Loucy (cell line): Measurements from ENCODE around the gene EPB42.

Source experiments
- H2AFZ ChIP-seq: fragments of 200-600 bp; sonication (generic); 2 replicates; pipeline ENCODE4 v1.6.0; 2016; ENCODE audit warnings: antibody characterized with exemption, mild to moderate bottlenecking, low read length, moderate library complexity
- H3F3A ChIP-seq: fragments of 200-600 bp; 2 replicates; pipeline ENCODE4 v1.6.0; 2016; ENCODE audit warnings: antibody characterized with exemption, low read depth, mild to moderate bottlenecking
- H3K27me3 ChIP-seq: fragments of 200-600 bp; sonication (generic); 2 replicates; pipeline ENCODE4 v1.6.1; 2014; ENCODE audit warnings: low read length, mild to moderate bottlenecking; ENCODE audit not compliant: insufficient read depth, poor library complexity, severe bottlenecking
- H3K36me3 ChIP-seq: fragments of 200-600 bp; sonication (generic); 2 replicates; pipeline ENCODE4 v1.6.1; 2016; ENCODE audit warnings: low read length; ENCODE audit not compliant: insufficient read depth
- H3K4me1 ChIP-seq: fragments of 200-600 bp; sonication (generic); 2 replicates; pipeline ENCODE4 v1.5.1; 2014; ENCODE audit warnings: low read length, mild to moderate bottlenecking; ENCODE audit not compliant: insufficient read depth, poor library complexity, severe bottlenecking
- H3K4me2 ChIP-seq: fragments of 200-600 bp; sonication (generic); 2 replicates; pipeline ENCODE4 v1.6.0; 2014; ENCODE audit warnings: antibody characterized with exemption, low read length, low read depth, mild to moderate bottlenecking; ENCODE audit not compliant: poor library complexity, severe bottlenecking
- H3K4me3 ChIP-seq: fragments of 200-600 bp; sonication (generic); 2 replicates; pipeline ENCODE4 v1.5.1; 2014; ENCODE audit warnings: low read length, mild to moderate bottlenecking, mixed read lengths; ENCODE audit not compliant: poor library complexity, severe bottlenecking
- H3K79me2 ChIP-seq: fragments of 200-600 bp; sonication (generic); 2 replicates; pipeline ENCODE4 v1.6.1; 2014; ENCODE audit warnings: low read length; ENCODE audit not compliant: insufficient read depth
- H3K9ac ChIP-seq: fragments of 200-600 bp; sonication (generic); 2 replicates; pipeline ENCODE4 v1.6.0; 2014; ENCODE audit warnings: mild to moderate bottlenecking, low read depth, low read length, moderate library complexity; ENCODE audit not compliant: poor library complexity, severe bottlenecking
- H3K9me2 ChIP-seq: fragments of 200-600 bp; sonication (generic); replicated peaks from 2 replicates; pipeline ENCODE4 v1.6.1; 2016; ENCODE audit warnings: low read depth, low read length, mixed read lengths
- H3K9me3 ChIP-seq: fragments of 200-600 bp; sonication (generic); 2 replicates; pipeline ENCODE4 v1.6.1; 2014; ENCODE audit warnings: mild to moderate bottlenecking, antibody characterized with exemption, low read length, low read depth; ENCODE audit not compliant: insufficient read depth
- H4K20me1 ChIP-seq: fragments of 200-600 bp; sonication (generic); 2 replicates; pipeline ENCODE4 v1.6.0; 2014; ENCODE audit warnings: antibody characterized with exemption, low read length, mild to moderate bottlenecking; ENCODE audit not compliant: insufficient read depth, poor library complexity, severe bottlenecking
- EZH2phosphoT487 ChIP-seq: fragments of 200-600 bp; IDR thresholded peaks from 2 replicates; pipeline ENCODE4 v1.6.1; 2018; ENCODE audit warnings: antibody characterized with exemption, mild to moderate bottlenecking, moderate library complexity, borderline replicate concordance
- TF ChIP-seq, protein P1 (sequence below): fragments of 200-600 bp; sonication (generic); conservative IDR thresholded peaks from 2 replicates; pipeline ENCODE4 v1.5.1; 2014; ENCODE audit warnings: mild to moderate bottlenecking, antibody characterized with exemption, low read length

EPB42 gene

DNA sequence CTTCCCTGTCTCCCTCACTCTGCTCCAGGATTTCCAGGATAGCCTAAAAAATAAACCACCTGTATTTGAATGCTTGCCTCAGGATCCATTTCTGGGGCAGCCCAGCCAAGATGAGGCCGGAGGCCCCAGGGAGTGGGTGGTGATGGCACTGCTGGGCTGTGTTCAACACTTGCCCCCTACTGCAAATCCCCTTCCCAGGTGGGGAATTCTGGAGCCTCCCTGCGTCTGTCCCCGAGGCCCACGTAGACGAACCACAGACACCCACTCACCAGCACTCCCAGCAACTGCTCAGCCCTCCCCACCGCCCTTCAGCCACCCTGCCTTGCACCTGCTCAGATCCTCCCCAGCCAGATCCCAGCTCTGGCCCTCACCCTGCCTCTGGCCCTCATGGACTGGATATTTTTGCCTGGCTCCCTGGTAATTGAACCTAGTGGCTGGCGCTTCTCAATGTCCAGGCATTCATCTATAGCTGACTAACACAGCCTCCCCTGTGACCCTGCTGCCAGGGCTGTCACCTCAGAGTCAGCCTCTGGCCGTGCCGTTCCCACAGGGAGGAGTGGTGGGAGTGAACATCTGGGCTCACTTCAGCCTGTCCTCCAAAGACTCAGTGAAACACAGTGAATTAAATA, 17.1 kb upstream of the EPB42 start:
- H3K9ac ChIP-seq: peak overlapping the region; percentile 78
- no peak overlapping the region for H2AFZ ChIP-seq
- peak overlapping the region; percentile 86 for H3K4me2 ChIP-seq
- H3K4me1 ChIP-seq: peaks cover 82% of the 10 kb centered on the region
- no peaks in the 10 kb centered on the region for H3K9me2 ChIP-seq
- H3F3A ChIP-seq: 0 out of 2 replicates have a peak, but pooled peaks cover 2% of the 10 kb centered on the region
- no peak for TF ChIP-seq EZH2phosphoT487
- TF ChIP-seq, protein P1, sequence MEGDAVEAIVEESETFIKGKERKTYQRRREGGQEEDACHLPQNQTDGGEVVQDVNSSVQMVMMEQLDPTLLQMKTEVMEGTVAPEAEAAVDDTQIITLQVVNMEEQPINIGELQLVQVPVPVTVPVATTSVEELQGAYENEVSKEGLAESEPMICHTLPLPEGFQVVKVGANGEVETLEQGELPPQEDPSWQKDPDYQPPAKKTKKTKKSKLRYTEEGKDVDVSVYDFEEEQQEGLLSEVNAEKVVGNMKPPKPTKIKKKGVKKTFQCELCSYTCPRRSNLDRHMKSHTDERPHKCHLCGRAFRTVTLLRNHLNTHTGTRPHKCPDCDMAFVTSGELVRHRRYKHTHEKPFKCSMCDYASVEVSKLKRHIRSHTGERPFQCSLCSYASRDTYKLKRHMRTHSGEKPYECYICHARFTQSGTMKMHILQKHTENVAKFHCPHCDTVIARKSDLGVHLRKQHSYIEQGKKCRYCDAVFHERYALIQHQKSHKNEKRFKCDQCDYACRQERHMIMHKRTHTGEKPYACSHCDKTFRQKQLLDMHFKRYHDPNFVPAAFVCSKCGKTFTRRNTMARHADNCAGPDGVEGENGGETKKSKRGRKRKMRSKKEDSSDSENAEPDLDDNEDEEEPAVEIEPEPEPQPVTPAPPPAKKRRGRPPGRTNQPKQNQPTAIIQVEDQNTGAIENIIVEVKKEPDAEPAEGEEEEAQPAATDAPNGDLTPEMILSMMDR: no peak
- no peaks in the 10 kb centered on the region for H3K27me3 ChIP-seq
- H3K9me3 ChIP-seq: no peaks in the 10 kb centered on the region
- no peaks in the 10 kb centered on the region; the same call in 1 of the 2 replicates for H3K36me3 ChIP-seq
- peak overlapping the region; percentile 68 for H3K4me3 ChIP-seq
- no peaks in the 10 kb centered on the region for H4K20me1 ChIP-seq
- peaks cover 37% of the 10 kb centered on the region for H3K79me2 ChIP-seq

DNA sequence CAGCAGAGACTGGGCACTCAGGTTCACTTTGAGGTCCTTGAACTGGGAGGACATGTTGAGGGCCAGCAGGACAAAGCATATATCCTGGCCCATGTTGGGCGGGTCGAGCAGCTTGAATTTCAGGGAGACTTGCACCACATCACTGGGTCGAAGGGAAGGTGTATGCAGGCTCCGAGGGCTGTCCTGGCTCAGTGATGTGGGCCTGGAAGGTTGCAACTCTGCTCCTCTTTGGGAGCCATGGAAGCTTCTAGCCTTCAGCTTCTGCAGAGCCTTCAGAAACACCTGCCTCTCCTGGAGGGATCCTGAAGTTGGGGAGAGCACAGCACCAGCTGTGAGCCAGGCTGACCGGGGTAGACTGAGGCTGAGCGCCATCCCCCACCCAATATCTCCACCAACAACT, 14.7 kb upstream of the EPB42 start:
- Histone ChIP-seq H3K27me3 (no peaks in the 10 kb centered on the region), H3F3A (0 out of 2 replicates have a peak, but pooled peaks cover 2% of the 10 kb centered on the region), H3K4me2 (peak overlapping the region; percentile 86), H3K4me3 (peak overlapping the region; percentile 68), H3K4me1 (peaks cover 71% of the 10 kb centered on the region), H3K79me2 (peaks cover 37% of the 10 kb centered on the region), H4K20me1 (no peaks in the 10 kb centered on the region), H2AFZ (no peak overlapping the region), H3K9me2 (no peaks in the 10 kb centered on the region), H3K36me3 (peaks cover 8% of the 10 kb centered on the region; the same call in 1 of the 2 replicates), H3K9ac (peak overlapping the region; percentile 78), H3K9me3 (no peaks in the 10 kb centered on the region)
- TF ChIP-seq, protein P1: no peak
- TF ChIP-seq EZH2phosphoT487: no peak

DNA sequence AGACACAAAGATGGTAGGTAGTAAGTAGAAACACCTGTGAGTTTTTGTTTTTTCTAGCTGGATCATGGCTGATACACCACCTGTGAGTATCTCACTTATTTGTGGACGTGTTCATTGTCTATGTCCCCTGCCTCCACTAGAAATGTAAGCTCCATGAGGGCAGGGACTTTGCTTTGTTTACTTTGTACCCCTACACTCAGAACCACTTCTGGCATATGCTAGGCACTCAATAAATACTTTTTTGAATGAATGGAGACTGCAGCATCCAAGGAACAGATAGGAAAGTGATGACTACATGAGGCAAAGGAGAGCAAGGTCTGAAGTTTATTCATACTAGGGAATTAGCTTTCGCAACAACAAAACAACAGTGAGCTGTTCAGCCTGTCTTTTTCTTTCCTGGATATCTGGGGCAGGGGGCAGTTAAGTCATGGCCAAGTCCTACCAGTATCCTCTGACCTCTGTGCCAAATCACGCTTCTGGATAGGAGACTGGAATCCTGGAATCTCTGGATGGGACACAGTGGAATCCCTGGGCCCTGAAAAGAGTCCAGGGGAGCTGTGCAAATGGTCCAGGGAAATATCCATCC, 11.6 kb upstream of the EPB42 start:
- no peaks in the 10 kb centered on the region for H4K20me1 ChIP-seq
- no peaks in the 10 kb centered on the region for H3K27me3 ChIP-seq
- no peaks in the 10 kb centered on the region for H3K9me3 ChIP-seq
- no peak overlapping the region for H2AFZ ChIP-seq
- peaks cover 41% of the 10 kb centered on the region for H3K4me1 ChIP-seq
- no peak overlapping the region for H3K4me3 ChIP-seq
- H3K79me2 ChIP-seq: peaks cover 17% of the 10 kb centered on the region; the same call in 1 of the 2 replicates
- H3K9ac ChIP-seq: no peak overlapping the region
- H3F3A ChIP-seq: no peaks in the 10 kb centered on the region
- TF ChIP-seq EZH2phosphoT487: no peak
- TF ChIP-seq, protein P1: no peak
- H3K4me2 ChIP-seq: no peak overlapping the region
- no peaks in the 10 kb centered on the region for H3K9me2 ChIP-seq
- H3K36me3 ChIP-seq: peaks cover 8% of the 10 kb centered on the region; the same call in 1 of the 2 replicates
